HG03460 (cell line): ENCODE measurements around the gene MICALL2.

Source experiments
- ATAC-seq: cut with Tn5 transposase; IDR thresholded peaks from one replicate; pipeline ENCODE4 v1.9.1; 2021; ENCODE audit not compliant: unreplicated experiment

Gene MICALL2

GRCh38 chr7:1419310-1419634, 40.0 kb downstream of the MICALL2 start:
- ATAC-seq = no peak

- ATAC-seq = no peak
Measured at GRCh38 chr7:1418505-1419309, 40.6 kb downstream of the MICALL2 start.

GRCh38 chr7:1415389-1415990, 43.8 kb downstream of the MICALL2 start:
- no peak for ATAC-seq

- ATAC-seq = no peak
Measured at GRCh38 chr7:1413936-1414639, 45.2 kb downstream of the MICALL2 start.

GRCh38 chr7:1412322-1413261, 46.7 kb downstream of the MICALL2 start:
- ATAC-seq = no peak

- ATAC-seq = no peak
Measured at GRCh38 chr7:1411414-1411813, 47.9 kb downstream of the MICALL2 start.

GRCh38 chr7:1410992-1411391, 48.3 kb downstream of the MICALL2 start:
- ATAC-seq = no peak

- no peak for ATAC-seq
Measured at GRCh38 chr7:1409555-1409954, 49.7 kb downstream of the MICALL2 start.

GRCh38 chr7:1408466-1408865, 50.8 kb downstream of the MICALL2 start:
- ATAC-seq = no peak

GRCh38 chr7:1407892-1408291, 51.4 kb downstream of the MICALL2 start:
- no peak for ATAC-seq

- no peak for ATAC-seq
Measured at GRCh38 chr7:1404898-1405548, 54.2 kb downstream of the MICALL2 start.

GRCh38 chr7:1404460-1404809, 54.8 kb downstream of the MICALL2 start:
- no peak for ATAC-seq

- no peak for ATAC-seq
Measured at GRCh38 chr7:1403638-1404459, 55.4 kb downstream of the MICALL2 start.

- no peak for ATAC-seq
Measured at GRCh38 chr7:1402791-1403637, 56.3 kb downstream of the MICALL2 start.

- ATAC-seq = no peak
Measured at GRCh38 chr7:1402110-1402790, 57.0 kb downstream of the MICALL2 start.

- ATAC-seq = no peak
Measured at GRCh38 chr7:1401011-1401410, 58.3 kb downstream of the MICALL2 start.

GRCh38 chr7:1400371-1400770, 58.9 kb downstream of the MICALL2 start:
- ATAC-seq = no peak
